Adrenal gland (tissue), 12 donors: Measurements from ENCODE around the gene PHF11. TPM values are rescaled to one million over a fixed set of nuclear protein-coding genes. Genes with fewer than 3 reads are reported as not detected.
A peak's percentile ranks its signal among the peaks of the same experiment; 100 is the strongest.

Experiments used
- DNase-seq, 7 donors: peaks; one replicate each; pipeline ENCODE4 v3.0.0-alpha.2; 2019 to 2020
- H3K27ac ChIP-seq, 5 donors: fragments of 200-600 bp; sonication (generic) in 4 of 5; 1 replicate in 3 of 5; 2 replicates in 2 of 5; pipeline versions ENCODE4 v1.5.1 to v1.8.0; 2016 to 2020; ENCODE audit warnings: mild to moderate bottlenecking in 1 of 5
- H3K27me3 ChIP-seq: fragments of 200-600 bp; 2 replicates; pipeline ENCODE4 v1.8.0; 2021
- H3K36me3 ChIP-seq, 2 donors: fragments of 200-600 bp; replicated peaks in 1 of 2; 1 replicate in 1 of 2; 2 replicates in 1 of 2; pipeline versions ENCODE4 v1.5.1 to v1.8.0; 2018 to 2022
- H3K4me1 ChIP-seq, 2 donors: fragments of 200-600 bp; replicated peaks in 1 of 2; 1 replicate in 1 of 2; 2 replicates in 1 of 2; pipeline versions ENCODE4 v1.5.1 to v1.8.0; 2018 to 2021
- H3K4me3 ChIP-seq, 4 donors: fragments of 200-600 bp; sonication (generic) in 3 of 4; one replicate each; pipeline ENCODE4 v1.5.1; 2016 to 2018
- H3K9me3 ChIP-seq, 3 donors: fragments of 200-600 bp; sonication (generic) in 1 of 3; replicated peaks in 1 of 3; 1 replicate in 2 of 3; 2 replicates in 1 of 3; pipeline versions ENCODE4 v1.5.1 to v1.8.0; 2016 to 2021
- CTCF ChIP-seq, 6 experiments: fragments of 450-650 bp in 4 of 6; fragments of 200-600 bp in 2 of 6; sonication (generic) in 1 of 6; IDR thresholded peaks; 1 replicate in 5 of 6; 2 replicates in 1 of 6; pipeline versions ENCODE4 v1.5.1 to v1.8.0; 2016 to 2021; ENCODE audit warnings: antibody characterized with exemption in 6 of 6, mild to moderate bottlenecking in 2 of 6, moderate library complexity in 1 of 6
- POLR2A ChIP-seq, 2 donors: fragments of 450-650 bp; IDR thresholded peaks; one replicate each; pipeline ENCODE4 v1.6.1; 2017; ENCODE audit warnings: antibody characterized with exemption in 2 of 2, mild to moderate bottlenecking in 2 of 2, moderate library complexity in 1 of 2
- WGBS, 4 donors: extraction: QIAGEN DNeasy Blood & Tissue Kit in 2 of 4; methylation state at CpG; one replicate each; pipeline versions ENCODE4 v1.1.5 to v1.1.7; 2013 to 2017; 5-methylcytosine and 5-hydroxymethylcytosine counted together
- intact Hi-C, 2 donors: fragments of 100-400 bp; cut with DNase I; formaldehyde crosslinking; loops; one replicate each; pipeline versions ENCODE4 v1.14.1 to v1.15.0; 2022 to 2023
- polyA plus RNA-seq, 3 donors: library from polyadenylated mRNA; stranded (reverse); fragments of 200-250 nt in 2 of 3; fragments of 350-450 nt in 1 of 3; fragmentation: Illumina TruSeq in 1 of 3; extraction: RNeasy Lipid Tissue Mini Kit (QIAGEN cat#74804) in 1 of 3; gene quantifications; one replicate each; pipeline ENCODE4 v1.2.3, GENCODE V29; 2013 to 2014
- total RNA-seq, 9 donors: library from RNA; depleted of rRNA in 4 of 9; stranded (reverse); fragments of >200 nt in 4 of 9; fragments of 120-200 nt in 1 of 9; fragmentation: NEBNext Ultra II Directional in 1 of 9; extraction: Animal tissue kit (Norgen Biotek cat#: 25700) in 1 of 9; gene quantifications; one replicate each; pipeline versions ENCODE4 v1.1.0 to v1.2.4, GENCODE V29; 2013 to 2023
- donor health status: healthy with polysubstance abuse.
- donor health status: Bipolar disorder and iron deficiency.
- donor health status: DM: yes; HTN: yes; CAD: no.
- donor health status: DM: no; HTN: no; CAD: no.
- donor health status: DM: no; HTN: no; CAD: no.
- donor health status: DM: yes; HTN: yes; CAD: no.

The PHF11 gene
- total and polyA plus RNA-seq, 12 donors: 23.8 to 136 (median 64.2) TPM

- Histone ChIP-seq H3K9me3 (no peaks in the 10 kb centered on the region), H3K27ac (no peak overlapping the region), H3K4me1 (peaks cover 0 to 4% of the 10 kb centered on the region in 2 donors), H3K4me3 (no peak overlapping the region), H3K36me3 (peaks cover 0 to 15% of the 10 kb centered on the region in 2 donors), H3K27me3 (no peaks in the 10 kb centered on the region)
- intact Hi-C loops: no loop called here
- no peak for DNase-seq
- 68 to 78% (median 78%) methylated on average over 6 to 7 of the region's 7 CpGs for WGBS, 4 donors
- TF ChIP-seq POLR2A (IDR thresholded peaks at IDR 0.05): no peak
- no peak for TF ChIP-seq CTCF (IDR thresholded peaks at IDR 0.05)
These were observed 40.6 kb downstream of the PHF11 start for GRCh38 chr13:49536144-49536873.

- no peaks in the 10 kb centered on the region for H3K9me3 ChIP-seq
- H3K4me3 ChIP-seq: no peak overlapping the region
- H3K4me1 ChIP-seq: peaks cover 0 to 4% of the 10 kb centered on the region in 2 donors
- intact Hi-C loops: no loop called here
- WGBS, 4 donors: 86 to 93% (median 88%) methylated on average over 2 of the region's 2 CpGs
- TF ChIP-seq CTCF (IDR thresholded peaks at IDR 0.05) (no peak), POLR2A (IDR thresholded peaks at IDR 0.05) (no peak)
- no peaks in the 10 kb centered on the region for H3K27me3 ChIP-seq
- H3K36me3 ChIP-seq: peaks cover 0 to 25% of the 10 kb centered on the region in 2 donors
- no peak for DNase-seq
- H3K27ac ChIP-seq: no peak overlapping the region
These were observed 42.7 kb downstream of the PHF11 start for GRCh38 chr13:49538404-49538803.

- DNase-seq: no peak
- intact Hi-C loops: no loop called here
These were observed 43.6 kb downstream of the PHF11 start for GRCh38 chr13:49539313-49539712.

GRCh38 chr13:49539746-49540145 is 44.0 kb downstream of the PHF11 start:
- peak overlapping the region in 2 of 5 donors; percentile 47 to 54 for H3K27ac ChIP-seq
- H3K36me3 ChIP-seq: peaks cover 0 to 36% of the 10 kb centered on the region in 2 donors
- DNase-seq: no peak
- TF ChIP-seq POLR2A (IDR thresholded peaks at IDR 0.05): no peak
- TF ChIP-seq CTCF (IDR thresholded peaks at IDR 0.05): no peak
- H3K27me3 ChIP-seq: no peaks in the 10 kb centered on the region
- H3K9me3 ChIP-seq: no peaks in the 10 kb centered on the region
- H3K4me1 ChIP-seq: peaks cover 0 to 4% of the 10 kb centered on the region in 2 donors
- 79 to 89% (median 86%) methylated on average over 3 of the region's 3 CpGs for WGBS, 4 donors
- intact Hi-C loops: no loop called here
- no peak overlapping the region for H3K4me3 ChIP-seq

More at GRCh38 chr13:49539313-49539712, 43.6 kb downstream of the PHF11 start:
- no peaks in the 10 kb centered on the region for H3K9me3 ChIP-seq
- no peak overlapping the region for H3K27ac ChIP-seq
- H3K36me3 ChIP-seq: peaks cover 0 to 33% of the 10 kb centered on the region in 2 donors
- WGBS, 4 donors: 61 to 77% (median 69%) methylated on average over 5 of the region's 5 CpGs
- H3K27me3 ChIP-seq: no peaks in the 10 kb centered on the region
- peaks cover 0 to 4% of the 10 kb centered on the region in 2 donors for H3K4me1 ChIP-seq
- H3K4me3 ChIP-seq: no peak overlapping the region
- TF ChIP-seq CTCF (IDR thresholded peaks at IDR 0.05): no peak
- no peak for TF ChIP-seq POLR2A (IDR thresholded peaks at IDR 0.05)
